ENCODE data around the gene KLHL35.

The KLHL35 gene

DNA sequence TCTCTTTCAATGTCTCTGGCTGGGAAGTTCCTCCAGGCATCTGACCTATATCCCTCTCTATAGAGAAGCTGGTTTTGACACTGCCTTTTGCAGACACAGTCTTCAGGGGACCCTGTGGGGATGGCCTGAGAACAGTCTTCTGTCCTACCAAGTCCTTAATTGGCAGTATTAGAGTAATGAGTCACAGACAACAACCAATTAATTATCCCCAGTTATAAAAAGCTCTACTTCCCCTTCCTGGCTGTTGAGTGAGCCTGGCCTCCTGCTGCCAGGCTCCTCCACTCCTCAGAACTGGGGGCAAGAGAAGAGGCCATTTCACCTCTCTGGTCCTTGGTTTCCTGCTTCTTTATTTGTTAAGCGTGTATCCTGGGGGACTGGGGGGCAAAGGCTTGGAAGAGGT is 41.2 kb upstream of the KLHL35 start:
- DNase-seq = no peak
- TF ChIP-seq GATA1 (IDR thresholded peaks at IDR 0.05; ENCODE audit: low read depth, low read length) = no peak
- TF ChIP-seq POLR2A (IDR thresholded peaks at IDR 0.05; ENCODE audit: low read length) = no peak

DNA sequence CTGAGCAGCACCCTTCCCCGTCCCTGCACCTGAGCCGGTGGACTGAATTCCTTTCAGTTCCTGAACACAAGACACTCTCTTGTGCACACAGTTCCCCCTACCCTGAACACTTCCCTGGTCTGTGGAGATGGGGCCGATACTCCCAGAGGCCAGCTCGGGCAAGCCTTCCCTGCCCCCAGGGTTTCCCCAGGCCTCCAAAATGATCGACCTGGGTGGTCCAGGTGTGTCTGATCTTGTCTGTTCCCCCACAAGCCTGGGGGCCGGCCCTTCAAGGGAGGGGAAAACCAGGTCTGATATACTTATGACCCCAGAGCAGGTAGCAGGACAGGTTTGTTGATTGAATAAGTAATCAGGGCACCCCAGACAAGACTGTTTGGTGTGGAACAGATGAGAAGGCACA is 40.7 kb upstream of the KLHL35 start:
- DNase-seq = no peak
- no peak for TF ChIP-seq POLR2A (IDR thresholded peaks at IDR 0.05; ENCODE audit: low read length)

- TF ChIP-seq GATA1 (IDR thresholded peaks at IDR 0.05; ENCODE audit: low read depth, low read length) (no peak), POLR2A (IDR thresholded peaks at IDR 0.05; ENCODE audit: low read length) (no peak)
- no peak for DNase-seq
Measured at GRCh38 chr11:75472081-75472732, 39.2 kb upstream of the KLHL35 start.

GRCh38 chr11:75471176-75471973 is 38.4 kb upstream of the KLHL35 start:
- DNase-seq = no peak
- TF ChIP-seq GATA1 (IDR thresholded peaks at IDR 0.05; ENCODE audit: low read depth, low read length) (no peak), POLR2A (IDR thresholded peaks at IDR 0.05; ENCODE audit: low read length) (no peak)

DNA sequence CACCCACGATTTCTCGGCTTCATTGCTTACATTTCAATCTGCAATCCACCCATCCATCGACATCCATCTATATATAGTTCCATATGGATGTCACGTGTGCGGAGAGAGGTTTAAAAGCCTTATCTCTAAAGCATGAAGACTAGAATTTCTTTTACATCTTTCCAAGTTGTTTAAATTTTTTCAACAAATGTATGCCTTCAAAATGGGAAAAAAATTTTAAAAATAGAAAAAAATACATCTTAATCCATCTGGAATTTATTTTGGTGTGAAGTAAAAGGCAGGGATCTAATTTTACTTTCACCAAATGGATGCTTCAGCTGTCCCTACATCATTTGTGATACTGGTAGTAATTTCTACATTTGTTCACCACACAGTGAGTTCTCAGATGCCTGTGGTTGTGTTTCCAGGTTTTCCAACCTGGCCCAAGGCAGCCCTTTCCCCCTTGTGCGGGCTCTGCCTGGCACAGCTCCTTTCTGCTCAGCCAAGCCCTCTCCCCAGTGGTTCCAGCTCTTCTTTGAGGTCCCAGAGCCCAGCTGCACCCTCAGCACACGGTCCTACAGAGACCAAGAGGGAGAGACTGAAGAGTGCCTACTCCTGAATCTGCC is 37.6 kb upstream of the KLHL35 start:
- no peak for DNase-seq
- TF ChIP-seq POLR2A (IDR thresholded peaks at IDR 0.05; ENCODE audit: low read length) = no peak
- TF ChIP-seq GATA1 (IDR thresholded peaks at IDR 0.05; ENCODE audit: low read depth, low read length) = no peak

DNA sequence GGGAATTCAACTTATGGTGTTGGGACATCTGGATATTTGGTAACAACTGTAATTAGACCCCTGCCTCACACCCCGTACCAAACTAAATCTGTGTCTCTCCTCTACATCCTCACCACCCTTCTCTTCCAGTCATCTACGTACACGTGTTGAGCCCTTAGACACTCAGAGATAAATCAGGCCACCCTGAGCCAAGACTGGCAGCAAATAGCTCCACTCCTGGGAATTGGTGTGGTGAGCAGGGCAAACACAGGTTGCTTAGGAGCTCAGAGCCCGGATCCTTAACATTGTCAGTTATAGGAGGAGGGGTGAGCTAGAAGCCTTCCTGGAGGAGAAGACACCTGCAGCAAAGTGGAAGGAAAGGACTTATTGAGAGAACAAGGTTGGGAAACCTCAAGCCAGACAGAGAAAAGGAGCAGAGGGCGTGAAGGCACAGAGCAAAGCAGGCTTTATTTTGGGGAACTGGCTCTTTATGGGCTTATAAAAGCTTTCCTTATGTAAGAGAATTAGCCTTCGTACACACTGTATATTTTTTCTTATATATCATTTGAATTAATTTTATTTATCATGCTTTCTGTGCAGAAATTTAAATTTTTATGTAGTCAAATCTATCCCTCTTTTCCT is 36.9 kb upstream of the KLHL35 start:
- TF ChIP-seq POLR2A (IDR thresholded peaks at IDR 0.05; ENCODE audit: low read length) (no peak), GATA1 (IDR thresholded peaks at IDR 0.05; ENCODE audit: low read depth, low read length) (no peak)

GRCh38 chr11:75468534-75469340 is 35.7 kb upstream of the KLHL35 start:
- no peak for DNase-seq
- no peak for TF ChIP-seq POLR2A (IDR thresholded peaks at IDR 0.05; ENCODE audit: low read length)
- TF ChIP-seq GATA1 (IDR thresholded peaks at IDR 0.05; ENCODE audit: low read depth, low read length) = no peak

More for the DNA sequence above, 36.9 kb upstream of the KLHL35 start:
- DNase-seq = no peak

DNA sequence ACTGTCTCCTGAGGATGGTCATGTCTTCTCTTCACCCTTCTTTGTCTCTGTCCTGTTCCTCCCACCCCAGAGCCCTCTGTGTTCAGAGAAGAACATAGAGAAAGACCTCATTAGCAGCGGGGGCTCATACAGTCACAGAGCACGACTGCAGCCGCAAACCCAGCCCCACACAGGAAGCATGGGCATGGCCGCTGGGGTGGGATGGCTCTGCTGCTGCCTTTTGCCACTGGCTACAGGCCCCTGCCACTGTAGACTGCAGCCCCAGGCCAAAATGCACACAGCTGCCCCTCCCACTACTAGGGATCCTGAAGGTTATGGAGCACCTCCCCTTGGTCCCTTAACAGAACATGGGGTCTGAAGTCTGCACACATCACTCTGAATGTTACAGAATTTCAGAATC is 34.9 kb upstream of the KLHL35 start:
- DNase-seq = no peak
- no peak for TF ChIP-seq POLR2A (IDR thresholded peaks at IDR 0.05; ENCODE audit: low read length)
- no peak for TF ChIP-seq GATA1 (IDR thresholded peaks at IDR 0.05; ENCODE audit: low read depth, low read length)

DNA sequence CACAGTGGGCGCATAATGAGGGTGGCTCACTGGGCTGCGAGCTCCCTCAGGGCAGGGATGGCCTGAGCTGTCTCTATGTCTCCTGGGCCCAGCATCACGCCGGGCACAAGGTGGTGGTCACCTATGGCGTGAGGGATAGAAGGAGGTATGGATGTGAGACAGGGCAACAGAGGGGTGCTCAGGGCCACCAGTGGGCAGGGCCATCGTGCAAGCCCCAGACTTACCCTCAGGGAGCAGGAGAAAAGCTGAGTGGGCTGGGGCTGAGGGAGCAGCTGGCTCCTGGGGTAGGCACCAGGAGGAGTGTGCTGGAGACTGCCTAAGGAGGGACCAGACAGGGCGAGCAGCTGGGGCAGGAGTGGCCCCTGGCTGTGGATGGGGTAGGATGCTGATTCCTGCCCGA is 34.3 kb upstream of the KLHL35 start:
- TF ChIP-seq POLR2A (IDR thresholded peaks at IDR 0.05; ENCODE audit: low read length) = no peak
- TF ChIP-seq GATA1 (IDR thresholded peaks at IDR 0.05; ENCODE audit: low read depth, low read length) = no peak
- DNase-seq = no peak

GRCh38 chr11:75465701-75466531 is 32.9 kb upstream of the KLHL35 start:
- TF ChIP-seq POLR2A (IDR thresholded peaks at IDR 0.05; ENCODE audit: low read length) (no peak), GATA1 (IDR thresholded peaks at IDR 0.05; ENCODE audit: low read depth, low read length) (no peak)
- DNase-seq = no peak

DNA sequence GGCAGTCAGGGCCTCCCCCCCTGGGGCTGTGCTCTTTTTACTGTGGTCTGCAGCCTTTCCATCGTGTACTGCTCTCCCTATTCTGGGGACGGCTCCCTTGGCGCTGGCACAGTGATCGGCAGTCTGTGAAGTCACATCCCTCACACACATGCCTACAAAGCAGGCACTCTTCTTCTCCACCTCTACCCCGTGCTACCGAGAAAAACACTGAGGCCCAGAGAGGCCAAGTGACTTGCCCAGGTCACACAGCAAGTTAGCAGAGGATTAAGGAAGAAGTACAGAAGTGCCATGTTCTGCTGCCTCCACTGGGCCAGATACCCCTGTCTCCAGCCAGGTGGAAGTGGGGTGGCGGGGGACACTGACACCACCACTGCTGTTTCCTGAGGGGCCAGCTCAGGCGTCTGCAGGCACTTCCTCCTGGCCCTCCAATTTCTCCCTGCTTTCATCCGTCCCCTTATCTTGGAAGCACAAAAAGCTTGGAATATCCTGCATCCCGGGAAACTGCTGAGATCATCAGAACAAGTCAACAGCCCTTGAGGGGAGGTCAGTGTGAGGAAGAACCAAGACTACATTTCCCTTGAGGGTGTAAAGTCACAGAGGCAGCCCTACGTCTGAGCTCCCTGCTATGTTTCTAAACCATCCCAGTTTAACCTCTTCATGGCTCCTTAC is 30.2 kb upstream of the KLHL35 start:
- no peak for DNase-seq
- TF ChIP-seq GATA1 (IDR thresholded peaks at IDR 0.05; ENCODE audit: low read depth, low read length) (no peak), POLR2A (IDR thresholded peaks at IDR 0.05; ENCODE audit: low read length) (no peak)

GRCh38 chr11:75462117-75462653 is 29.2 kb upstream of the KLHL35 start:
- no peak for DNase-seq

More at GRCh38 chr11:75462117-75462653, 29.2 kb upstream of the KLHL35 start:
- TF ChIP-seq GATA1 (IDR thresholded peaks at IDR 0.05; ENCODE audit: low read depth, low read length) (no peak), POLR2A (IDR thresholded peaks at IDR 0.05; ENCODE audit: low read length) (no peak)
